Bone marrow (tissue), 2 donors: ENCODE data around the gene CD93.

Source experiments
- DNase-seq, 2 donors: peaks; one replicate each; lab custom pipeline; 2025; lab: John Stamatoyannopoulos, UW

The CD93 gene

GRCh38 chr20:23034721-23035671, 51.1 kb downstream of the CD93 start, which contains the start of gene SSTR4:
Gene SSTR4 (plus strand): TSS chr20:23035312. CDS start chr20:23035484, 172 bp downstream.
- DNase-seq = no peak

GRCh38 chr20:23033918-23034317, 52.2 kb downstream of the CD93 start:
- DNase-seq = no peak

- no peak for DNase-seq
These were observed 53.4 kb downstream of the CD93 start for GRCh38 chr20:23032750-23033078.

- DNase-seq = no peak
These were observed 53.9 kb downstream of the CD93 start for GRCh38 chr20:23032056-23032749.

- DNase-seq = no peak
These were observed 54.8 kb downstream of the CD93 start for GRCh38 chr20:23031346-23031745.
